ENCODE data around the gene HIF1AN. TPM values are rescaled to one million over a fixed set of nuclear protein-coding genes. Genes with fewer than 3 reads are reported as not detected.

HIF1AN gene
- total RNA-seq, 4 donors from 2014 or later: 11.9 to 21.0 (median 15.6) TPM

DNA sequence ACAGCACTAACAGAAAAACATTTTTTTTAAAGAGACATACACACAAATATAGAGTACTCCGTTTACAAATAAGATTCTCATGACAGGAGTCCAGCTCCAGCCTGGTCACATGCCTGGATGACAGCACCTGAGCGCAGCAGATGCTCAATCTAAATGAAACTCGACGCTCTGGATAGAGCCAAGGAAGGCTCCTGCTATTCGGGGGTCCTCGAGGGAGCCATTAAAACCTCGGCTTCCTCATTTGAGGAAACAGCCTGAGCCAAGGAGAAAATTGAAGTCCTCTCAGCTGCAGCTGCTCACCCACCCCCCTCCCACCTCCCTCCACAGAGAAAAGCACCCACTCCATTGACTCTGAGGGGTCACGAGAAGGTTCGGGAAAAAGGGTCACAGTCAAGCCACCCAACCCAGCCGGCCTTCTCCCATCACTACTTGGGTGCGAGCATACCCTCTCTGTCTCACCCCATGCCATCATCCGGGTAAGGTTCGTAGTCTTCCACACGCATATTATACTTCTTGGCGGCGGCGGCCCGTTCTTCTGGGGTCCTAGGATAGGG lies 6.7 kb upstream of the HIF1AN start:
- WGBS, 2 donors: 1% methylated on average over 18 of the region's 18 CpGs
- peak in 1 of 2 donors; percentile 86 for DNase-seq (ENCODE audit: low spot score in 2 of 2)
- H3K4me3 ChIP-seq (ENCODE audit: low read depth, poor library complexity, severe bottlenecking): peak overlapping the region; percentile 92
- TF ChIP-seq, protein P1, sequence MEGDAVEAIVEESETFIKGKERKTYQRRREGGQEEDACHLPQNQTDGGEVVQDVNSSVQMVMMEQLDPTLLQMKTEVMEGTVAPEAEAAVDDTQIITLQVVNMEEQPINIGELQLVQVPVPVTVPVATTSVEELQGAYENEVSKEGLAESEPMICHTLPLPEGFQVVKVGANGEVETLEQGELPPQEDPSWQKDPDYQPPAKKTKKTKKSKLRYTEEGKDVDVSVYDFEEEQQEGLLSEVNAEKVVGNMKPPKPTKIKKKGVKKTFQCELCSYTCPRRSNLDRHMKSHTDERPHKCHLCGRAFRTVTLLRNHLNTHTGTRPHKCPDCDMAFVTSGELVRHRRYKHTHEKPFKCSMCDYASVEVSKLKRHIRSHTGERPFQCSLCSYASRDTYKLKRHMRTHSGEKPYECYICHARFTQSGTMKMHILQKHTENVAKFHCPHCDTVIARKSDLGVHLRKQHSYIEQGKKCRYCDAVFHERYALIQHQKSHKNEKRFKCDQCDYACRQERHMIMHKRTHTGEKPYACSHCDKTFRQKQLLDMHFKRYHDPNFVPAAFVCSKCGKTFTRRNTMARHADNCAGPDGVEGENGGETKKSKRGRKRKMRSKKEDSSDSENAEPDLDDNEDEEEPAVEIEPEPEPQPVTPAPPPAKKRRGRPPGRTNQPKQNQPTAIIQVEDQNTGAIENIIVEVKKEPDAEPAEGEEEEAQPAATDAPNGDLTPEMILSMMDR (IDR thresholded peaks at IDR 0.05): no peak
- no peak for TF ChIP-seq POLR2A (IDR thresholded peaks at IDR 0.05)
- intact Hi-C loops (cut with DNase I; ENCODE audit: low total_unique reads): no loop called here

DNA sequence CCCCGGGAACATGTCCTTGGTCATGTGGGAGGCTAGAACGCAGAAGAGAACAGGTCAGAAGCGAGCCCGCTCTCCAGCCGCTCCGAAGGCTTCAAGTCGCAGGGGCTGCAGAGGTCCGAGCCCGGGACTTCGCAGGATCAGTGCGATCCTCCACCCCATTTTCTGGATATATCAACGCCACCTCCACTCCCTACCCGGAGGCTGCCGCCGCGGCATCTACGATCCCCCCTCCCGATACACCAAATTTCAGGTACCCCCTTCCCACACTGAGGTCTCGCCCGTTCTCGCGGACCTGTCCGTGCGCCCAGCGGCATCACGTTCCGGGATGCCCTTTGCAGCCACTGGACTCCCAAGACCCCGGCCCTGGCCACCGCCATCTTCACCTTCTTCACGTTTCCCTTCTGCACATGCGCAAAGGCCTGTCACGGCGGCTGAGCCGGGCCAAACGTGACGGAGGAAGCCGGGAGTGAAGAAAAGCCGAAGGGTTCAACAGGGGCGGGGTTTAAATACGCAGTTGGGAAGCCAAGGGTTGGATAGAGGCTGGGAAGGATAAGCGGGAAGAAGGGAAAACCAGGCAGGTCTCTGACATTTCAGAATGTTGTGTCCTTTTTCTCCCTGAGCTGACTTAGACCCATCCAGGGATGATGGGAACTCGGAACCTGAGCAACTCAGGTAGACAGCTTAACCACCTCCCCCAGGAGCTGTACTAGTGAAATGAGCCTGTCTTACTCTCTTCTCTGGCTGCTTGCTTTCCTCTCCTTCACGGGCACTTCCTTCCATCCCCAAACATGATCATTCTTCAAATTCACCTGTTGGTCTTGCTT lies 6.1 kb upstream of the HIF1AN start, which contains the start of gene NDUFB8:
Gene NDUFB8 (minus strand): TSS at position 397 of the 824 bp plus-strand sequence. CDS start 20 bp downstream, at position 377.
- H3K4me3 ChIP-seq (ENCODE audit: low read depth, poor library complexity, severe bottlenecking): peak within 1 kb of the TSS; percentile 92
- WGBS, 2 donors: 1% methylated on average over 42 to 43 of the region's 43 CpGs
- peak; percentile 85 to 97 for DNase-seq (ENCODE audit: low spot score in 2 of 2)
- TF ChIP-seq, protein P1 (IDR thresholded peaks at IDR 0.05): no peak
- TF ChIP-seq POLR2A (IDR thresholded peaks at IDR 0.05): no peak
- intact Hi-C loops (cut with DNase I; ENCODE audit: low total_unique reads): no loop called here

DNA sequence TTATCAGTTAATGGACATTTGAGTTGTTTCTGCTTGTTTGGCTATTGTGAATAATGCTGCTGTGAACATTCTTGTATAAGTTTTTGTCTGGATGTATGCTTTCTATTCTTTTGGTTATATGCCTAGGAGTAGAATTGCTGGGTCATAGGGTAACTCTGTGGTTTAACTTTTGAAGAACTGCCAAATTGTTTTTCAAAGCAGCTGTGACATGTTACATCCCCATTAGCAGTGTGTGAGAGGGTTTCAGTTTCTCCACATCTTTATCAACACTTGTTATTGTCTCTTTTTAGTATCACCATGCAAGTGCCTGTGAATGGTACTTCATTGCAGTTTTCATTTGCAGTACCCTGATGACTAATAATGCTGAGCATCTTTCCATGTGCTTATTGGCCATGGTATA lies 4.0 kb upstream of the HIF1AN start:
- intact Hi-C loops (cut with DNase I; ENCODE audit: low total_unique reads): no loop called here
- no peak for DNase-seq (ENCODE audit: low spot score in 2 of 2)
- no peak overlapping the region for H3K4me3 ChIP-seq (ENCODE audit: low read depth, poor library complexity, severe bottlenecking)
- TF ChIP-seq POLR2A (IDR thresholded peaks at IDR 0.05): no peak
- TF ChIP-seq, protein P1 (IDR thresholded peaks at IDR 0.05): no peak

DNA sequence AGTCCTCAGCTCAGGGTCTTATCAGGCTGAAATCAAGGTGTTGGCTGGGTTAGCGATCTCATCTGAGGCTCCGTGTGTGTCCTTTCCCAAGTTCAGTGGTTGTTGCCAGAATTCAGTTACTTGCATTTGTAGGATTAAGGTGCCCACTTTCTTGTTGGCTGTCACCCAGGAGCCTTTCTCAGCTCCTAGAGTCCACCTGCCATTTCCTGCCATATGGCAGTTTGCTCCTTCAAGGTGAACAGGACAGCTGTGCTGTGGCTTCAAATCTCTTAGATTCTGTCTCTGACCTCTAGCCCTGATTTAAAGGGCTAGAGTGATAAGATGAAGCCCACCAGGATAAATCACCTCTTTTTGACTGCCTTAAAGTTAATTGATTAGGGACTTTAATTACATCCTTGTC lies 1.0 kb upstream of the HIF1AN start:
- DNase-seq (ENCODE audit: low spot score in 2 of 2): peak in 1 of 2 donors; percentile 4
- WGBS, 2 donors: 42 to 75% methylated on average over 2 of the region's 2 CpGs
- intact Hi-C loops (cut with DNase I; ENCODE audit: low total_unique reads): no loop called here
- TF ChIP-seq, protein P1 (IDR thresholded peaks at IDR 0.05): no peak
- TF ChIP-seq POLR2A (IDR thresholded peaks at IDR 0.05): no peak
- no peak overlapping the region for H3K4me3 ChIP-seq (ENCODE audit: low read depth, poor library complexity, severe bottlenecking)

DNA sequence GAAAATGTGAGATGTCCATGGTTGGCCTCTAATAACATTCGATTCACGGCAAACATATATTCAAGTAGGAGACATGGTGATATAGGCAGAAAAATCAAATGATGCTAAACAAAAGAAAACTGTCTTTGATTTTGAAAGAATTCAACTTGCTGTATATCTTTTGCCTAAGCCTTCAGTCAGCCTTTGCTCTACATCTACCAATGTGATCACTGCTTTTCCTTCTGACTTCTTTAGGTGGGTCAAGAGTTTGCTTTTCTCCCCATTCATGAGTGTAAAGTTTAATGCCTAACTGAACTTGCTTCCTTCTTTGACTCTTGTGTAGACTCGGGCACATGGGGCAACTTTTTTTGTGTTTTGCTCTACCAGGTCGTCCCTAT lies 417 bp upstream of the HIF1AN start:
- DNase-seq (ENCODE audit: low spot score in 2 of 2): no peak

More for the DNA sequence above, 417 bp upstream of the HIF1AN start:
- H3K4me3 ChIP-seq (ENCODE audit: low read depth, poor library complexity, severe bottlenecking): no peak overlapping the region
- TF ChIP-seq, protein P1 (IDR thresholded peaks at IDR 0.05): no peak
- TF ChIP-seq POLR2A (IDR thresholded peaks at IDR 0.05): no peak
- intact Hi-C loops (cut with DNase I; ENCODE audit: low total_unique reads): no loop called here
- WGBS, 2 donors: 47 to 49% methylated on average over 4 of the region's 4 CpGs
